ENCODE measurements around the gene GPR37L1.

GRCh38 chr1:202173993-202174392, 51.3 kb downstream of the GPR37L1 start:
- TF ChIP-seq, protein P1, sequence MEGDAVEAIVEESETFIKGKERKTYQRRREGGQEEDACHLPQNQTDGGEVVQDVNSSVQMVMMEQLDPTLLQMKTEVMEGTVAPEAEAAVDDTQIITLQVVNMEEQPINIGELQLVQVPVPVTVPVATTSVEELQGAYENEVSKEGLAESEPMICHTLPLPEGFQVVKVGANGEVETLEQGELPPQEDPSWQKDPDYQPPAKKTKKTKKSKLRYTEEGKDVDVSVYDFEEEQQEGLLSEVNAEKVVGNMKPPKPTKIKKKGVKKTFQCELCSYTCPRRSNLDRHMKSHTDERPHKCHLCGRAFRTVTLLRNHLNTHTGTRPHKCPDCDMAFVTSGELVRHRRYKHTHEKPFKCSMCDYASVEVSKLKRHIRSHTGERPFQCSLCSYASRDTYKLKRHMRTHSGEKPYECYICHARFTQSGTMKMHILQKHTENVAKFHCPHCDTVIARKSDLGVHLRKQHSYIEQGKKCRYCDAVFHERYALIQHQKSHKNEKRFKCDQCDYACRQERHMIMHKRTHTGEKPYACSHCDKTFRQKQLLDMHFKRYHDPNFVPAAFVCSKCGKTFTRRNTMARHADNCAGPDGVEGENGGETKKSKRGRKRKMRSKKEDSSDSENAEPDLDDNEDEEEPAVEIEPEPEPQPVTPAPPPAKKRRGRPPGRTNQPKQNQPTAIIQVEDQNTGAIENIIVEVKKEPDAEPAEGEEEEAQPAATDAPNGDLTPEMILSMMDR (IDR thresholded peaks at IDR 0.05; ENCODE audit: insufficient read depth, low read length) = no peak
- TF ChIP-seq POLR2AphosphoS5 (IDR thresholded peaks at IDR 0.05; ENCODE audit: low read depth) (no peak), REST (IDR thresholded peaks at IDR 0.05; ENCODE audit: insufficient replicate concordance, low read depth) (no peak), GABPA (IDR thresholded peaks at IDR 0.05; ENCODE audit: low read depth) (no peak), SPI1 (IDR thresholded peaks at IDR 0.05; ENCODE audit: borderline replicate concordance, low read depth) (no peak)
